ENCODE measurements around the gene MEIKIN. TPM values are rescaled to one million over a fixed set of nuclear protein-coding genes. Genes with fewer than 3 reads are reported as not detected.

Gene MEIKIN
- total and polyA plus RNA-seq, 4 donors, result 0.17 to 1.9 (median 0.73) TPM

DNA sequence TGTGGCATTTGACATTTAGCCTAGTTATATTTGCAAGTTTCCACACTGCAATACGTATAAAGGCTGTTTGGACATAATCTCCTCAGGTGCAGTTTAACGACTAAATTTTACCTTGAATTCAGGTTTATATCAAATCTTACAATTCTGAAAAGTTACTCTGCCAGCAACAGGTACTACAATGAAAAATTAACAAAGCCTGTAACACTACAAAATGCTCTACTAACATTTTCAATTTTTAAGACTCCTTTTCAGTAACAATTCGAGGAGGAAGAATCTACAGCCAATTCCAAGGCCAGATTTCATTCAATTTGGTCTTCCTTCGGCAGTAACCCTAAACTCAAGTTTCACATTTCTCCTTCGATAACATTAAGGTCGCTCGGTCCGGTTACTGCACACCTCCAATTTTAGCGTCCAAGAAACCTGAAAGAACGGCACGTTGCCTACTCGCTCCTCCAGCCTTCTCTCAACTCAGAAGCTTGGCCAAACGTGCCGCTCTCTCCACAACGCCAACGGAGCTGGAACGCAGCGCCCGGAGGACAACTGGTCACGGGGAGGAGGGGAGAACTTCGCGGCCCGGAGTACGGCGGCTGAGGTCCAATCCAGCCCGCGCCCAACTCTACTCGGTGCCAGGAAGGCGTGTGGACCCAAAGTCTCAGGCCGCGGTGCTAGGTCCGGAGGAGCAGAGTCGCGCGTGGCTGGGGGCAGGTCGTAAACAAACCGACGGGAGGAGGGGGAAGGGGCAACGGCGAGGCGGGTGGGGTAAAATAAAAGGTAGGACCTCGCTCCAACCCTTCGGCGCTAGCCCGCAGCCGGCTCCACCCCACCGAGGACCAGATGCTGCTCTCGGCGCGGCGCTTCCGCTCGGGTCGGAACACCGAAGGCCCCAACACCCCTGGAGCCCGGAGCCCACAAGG, 149.3 kb downstream of the MEIKIN start:
- WGBS (ENCODE audit: insufficient coverage), result under 1% methylated on average over 55 of the region's 56 CpGs
- H3K27ac ChIP-seq (ENCODE audit: low read depth, low read length), result peak overlapping the region; percentile 93

DNA sequence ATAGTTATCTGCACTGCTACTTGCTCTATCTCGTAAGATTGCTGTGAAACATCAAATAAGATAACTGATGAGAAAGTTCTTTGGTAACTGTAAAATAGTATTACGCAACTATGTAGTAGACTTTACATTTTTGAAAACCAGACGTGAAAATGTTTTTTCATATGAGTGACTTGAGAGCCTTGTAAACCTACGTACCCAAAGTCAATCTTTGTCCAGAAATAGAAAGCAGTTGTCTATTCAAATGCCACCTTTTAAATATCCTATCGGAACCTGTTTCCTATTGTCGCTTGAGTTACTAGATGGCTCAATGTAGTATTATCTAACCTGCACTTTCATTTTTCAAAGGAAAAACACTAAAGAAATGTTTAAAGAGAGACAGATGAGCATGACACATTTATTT, 150.2 kb downstream of the MEIKIN start:
- Histone ChIP-seq H3K4me3 (ENCODE audit: low read depth, low read length) (peak overlapping the region; percentile 92), H3K9me3 (ENCODE audit: control insufficient read depth, insufficient read depth, low read length) (no peaks in the 10 kb centered on the region), H3K36me3 (ENCODE audit: control insufficient read depth, insufficient read depth, low read length) (no peaks in the 10 kb centered on the region), H3K27ac (ENCODE audit: low read depth, low read length) (no peak overlapping the region), H3K27me3 (ENCODE audit: control insufficient read depth, insufficient read depth, low read length) (no peaks in the 10 kb centered on the region), H3K4me1 (ENCODE audit: control insufficient read depth, insufficient read depth, low read length) (peaks cover 10% of the 10 kb centered on the region)
- no CpG with 5 or more reads among the region's 6 CpGs for WGBS (ENCODE audit: insufficient coverage)
- no peak for DNase-seq (ENCODE audit: low read depth in 4 of 6, low spot score in 6 of 6)

More for the DNA sequence above, 149.3 kb downstream of the MEIKIN start:
- Histone ChIP-seq H3K9me3 (ENCODE audit: control insufficient read depth, insufficient read depth, low read length) (no peaks in the 10 kb centered on the region), H3K27me3 (ENCODE audit: control insufficient read depth, insufficient read depth, low read length) (no peaks in the 10 kb centered on the region), H3K4me1 (ENCODE audit: control insufficient read depth, insufficient read depth, low read length) (peaks cover 10% of the 10 kb centered on the region), H3K4me3 (ENCODE audit: low read depth, low read length) (peak overlapping the region; percentile 92), H3K36me3 (ENCODE audit: control insufficient read depth, insufficient read depth, low read length) (no peaks in the 10 kb centered on the region)
- peak; percentile 17 to 73 (median 44) for DNase-seq (ENCODE audit: low read depth in 4 of 6, low spot score in 6 of 6)

DNA sequence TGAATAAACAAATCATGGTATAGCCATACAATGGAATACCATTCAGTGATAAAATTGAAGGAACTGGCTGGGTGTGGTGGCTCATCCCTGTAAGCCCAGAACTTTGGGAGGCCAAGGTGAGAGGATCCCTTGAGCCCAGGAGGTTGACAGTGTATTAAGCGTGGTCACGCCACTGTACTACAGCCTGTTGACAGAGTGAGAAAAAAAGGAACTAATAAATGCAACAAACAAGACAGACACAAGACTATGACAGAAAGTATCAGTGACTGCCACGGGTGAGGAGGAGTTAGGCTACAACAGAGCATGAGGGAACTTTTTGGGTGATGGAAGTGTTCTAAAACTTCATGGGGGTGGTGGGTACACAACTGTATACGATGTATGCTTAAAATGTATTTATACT, 150.9 kb downstream of the MEIKIN start:
- Histone ChIP-seq H3K4me1 (ENCODE audit: control insufficient read depth, insufficient read depth, low read length) (peaks cover 10% of the 10 kb centered on the region), H3K36me3 (ENCODE audit: control insufficient read depth, insufficient read depth, low read length) (no peaks in the 10 kb centered on the region), H3K9me3 (ENCODE audit: control insufficient read depth, insufficient read depth, low read length) (no peaks in the 10 kb centered on the region), H3K27me3 (ENCODE audit: control insufficient read depth, insufficient read depth, low read length) (no peaks in the 10 kb centered on the region), H3K27ac (ENCODE audit: low read depth, low read length) (no peak overlapping the region), H3K4me3 (ENCODE audit: low read depth, low read length) (no peak overlapping the region)
- DNase-seq (ENCODE audit: low read depth in 4 of 6, low spot score in 6 of 6), result no peak
- WGBS (ENCODE audit: insufficient coverage), result no CpG with 5 or more reads among the region's 4 CpGs

DNA sequence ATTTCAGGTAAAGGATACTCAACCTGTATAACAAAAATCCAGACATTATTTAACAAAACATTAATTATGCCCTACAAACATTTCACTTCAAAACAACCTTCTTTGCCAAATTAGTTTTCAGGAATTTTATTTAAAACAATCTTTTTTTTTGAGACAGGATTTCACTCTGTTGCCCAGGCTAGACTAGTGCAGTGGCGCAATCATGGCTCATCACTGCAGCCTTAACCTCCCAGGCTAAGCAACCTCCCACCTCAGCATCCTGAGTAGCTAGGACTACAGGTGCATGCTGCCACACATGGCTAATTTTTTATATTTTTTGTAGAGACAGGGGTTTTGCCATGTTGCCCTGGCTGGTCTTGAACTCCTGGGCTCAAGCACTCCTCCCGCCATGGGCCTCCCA, 152.6 kb downstream of the MEIKIN start:
- Histone ChIP-seq H3K4me1 (ENCODE audit: control insufficient read depth, insufficient read depth, low read length) (peaks cover 6% of the 10 kb centered on the region), H3K36me3 (ENCODE audit: control insufficient read depth, insufficient read depth, low read length) (no peaks in the 10 kb centered on the region), H3K27me3 (ENCODE audit: control insufficient read depth, insufficient read depth, low read length) (no peaks in the 10 kb centered on the region), H3K27ac (ENCODE audit: low read depth, low read length) (no peak overlapping the region), H3K9me3 (ENCODE audit: control insufficient read depth, insufficient read depth, low read length) (no peaks in the 10 kb centered on the region), H3K4me3 (ENCODE audit: low read depth, low read length) (no peak overlapping the region)
- DNase-seq (ENCODE audit: low read depth in 4 of 6, low spot score in 6 of 6), result no peak
- 100% methylated on average over 1 of the region's 2 CpGs for WGBS (ENCODE audit: insufficient coverage)

DNA sequence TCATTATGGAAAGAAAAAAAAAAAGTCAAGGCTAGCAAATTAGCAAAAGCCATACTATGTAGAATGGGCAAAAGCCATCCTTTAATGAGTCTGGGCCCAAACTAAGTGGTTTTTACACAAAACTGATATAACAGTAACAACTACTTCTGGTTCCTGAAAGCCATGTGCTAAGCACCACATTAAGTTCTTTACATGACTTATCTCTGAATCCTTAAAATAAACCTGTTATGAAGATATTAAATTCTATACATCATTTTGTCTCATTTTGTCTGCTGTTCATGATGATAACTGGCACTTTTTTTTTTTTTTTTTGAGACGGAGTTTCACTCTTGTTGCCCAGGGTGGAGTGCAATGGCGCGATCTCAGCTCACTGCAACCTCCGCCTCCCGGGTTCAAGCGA, 153.6 kb downstream of the MEIKIN start:
- Histone ChIP-seq H3K27ac (ENCODE audit: low read depth, low read length) (no peak overlapping the region), H3K9me3 (ENCODE audit: control insufficient read depth, insufficient read depth, low read length) (no peaks in the 10 kb centered on the region), H3K4me3 (ENCODE audit: low read depth, low read length) (no peak overlapping the region), H3K27me3 (ENCODE audit: control insufficient read depth, insufficient read depth, low read length) (no peaks in the 10 kb centered on the region), H3K4me1 (ENCODE audit: control insufficient read depth, insufficient read depth, low read length) (no peaks in the 10 kb centered on the region), H3K36me3 (ENCODE audit: control insufficient read depth, insufficient read depth, low read length) (no peaks in the 10 kb centered on the region)
- no peak for DNase-seq (ENCODE audit: low read depth in 4 of 6, low spot score in 6 of 6)
- no CpG with 5 or more reads among the region's 6 CpGs for WGBS (ENCODE audit: insufficient coverage)

DNA sequence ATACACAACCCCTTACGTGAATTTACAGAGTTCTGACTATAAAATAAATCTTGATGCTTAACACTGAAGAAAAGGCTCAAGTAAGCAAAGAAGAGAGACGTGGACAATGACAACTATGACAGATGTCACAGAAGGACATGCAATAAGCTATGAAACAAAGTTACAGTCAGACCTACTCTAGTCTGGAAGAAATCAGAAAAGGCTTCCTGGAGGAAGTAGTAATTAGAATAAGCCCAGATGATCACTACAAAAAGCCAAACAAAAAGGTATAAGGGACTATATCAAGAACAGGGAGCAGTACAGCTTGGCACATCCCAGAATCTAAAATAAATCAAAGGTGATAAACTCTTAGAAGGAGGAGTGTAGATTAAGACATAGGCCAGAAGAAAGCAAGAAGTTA, 154.9 kb downstream of the MEIKIN start:
- no peak for DNase-seq (ENCODE audit: low read depth in 4 of 6, low spot score in 6 of 6)
- Histone ChIP-seq H3K9me3 (ENCODE audit: control insufficient read depth, insufficient read depth, low read length) (no peaks in the 10 kb centered on the region), H3K27me3 (ENCODE audit: control insufficient read depth, insufficient read depth, low read length) (no peaks in the 10 kb centered on the region), H3K4me3 (ENCODE audit: low read depth, low read length) (no peak overlapping the region), H3K36me3 (ENCODE audit: control insufficient read depth, insufficient read depth, low read length) (no peaks in the 10 kb centered on the region), H3K4me1 (ENCODE audit: control insufficient read depth, insufficient read depth, low read length) (no peaks in the 10 kb centered on the region), H3K27ac (ENCODE audit: low read depth, low read length) (no peak overlapping the region)
- WGBS (ENCODE audit: insufficient coverage), result no CpG with 5 or more reads among the region's 2 CpGs

DNA sequence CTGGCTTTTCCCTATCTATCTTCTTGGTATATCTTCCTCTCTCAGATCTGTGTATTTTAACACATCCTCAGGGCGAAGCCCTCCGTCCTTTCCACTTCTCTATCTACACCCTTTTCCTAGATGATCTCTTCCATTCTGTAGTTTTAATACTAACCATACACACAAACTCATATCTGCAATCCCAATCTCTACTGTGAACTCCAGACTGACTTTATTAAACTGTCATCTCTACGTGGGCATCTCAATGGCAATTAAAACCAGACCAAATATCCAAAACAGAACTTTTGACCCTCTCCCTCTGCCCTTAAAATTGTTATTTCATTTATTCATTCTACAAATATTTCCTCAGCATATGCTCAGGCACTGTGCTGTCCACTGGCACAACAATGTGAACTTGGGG, 155.7 kb downstream of the MEIKIN start:
- H3K4me3 ChIP-seq (ENCODE audit: low read depth, low read length), result no peak overlapping the region
- H3K27ac ChIP-seq (ENCODE audit: low read depth, low read length), result no peak overlapping the region
- WGBS (ENCODE audit: insufficient coverage), result 87% methylated on average over 3 of the region's 3 CpGs
- no peaks in the 10 kb centered on the region for H3K27me3 ChIP-seq (ENCODE audit: control insufficient read depth, insufficient read depth, low read length)
- H3K4me1 ChIP-seq (ENCODE audit: control insufficient read depth, insufficient read depth, low read length), result no peaks in the 10 kb centered on the region
- no peaks in the 10 kb centered on the region for H3K36me3 ChIP-seq (ENCODE audit: control insufficient read depth, insufficient read depth, low read length)
- DNase-seq (ENCODE audit: low read depth in 4 of 6, low spot score in 6 of 6), result no peak
- no peaks in the 10 kb centered on the region for H3K9me3 ChIP-seq (ENCODE audit: control insufficient read depth, insufficient read depth, low read length)

DNA sequence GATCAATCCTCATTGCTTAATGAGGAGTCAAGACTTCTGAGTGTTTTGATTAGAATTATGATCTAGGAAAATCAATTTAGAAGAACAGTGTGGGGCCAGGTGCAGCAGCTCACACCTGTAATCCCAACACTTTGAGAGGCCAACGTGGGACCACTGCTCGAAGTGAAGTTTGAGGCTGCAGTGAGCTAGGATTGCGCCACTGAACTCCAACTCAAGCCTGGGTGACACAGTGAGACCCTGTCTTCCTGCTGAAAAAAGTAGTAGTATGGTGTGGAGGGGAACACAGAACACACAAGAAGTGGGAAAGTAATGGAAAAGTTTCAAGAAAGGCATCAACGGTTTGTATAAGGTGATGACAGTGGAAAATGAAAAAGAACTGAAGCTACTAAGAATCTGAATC, 157.7 kb downstream of the MEIKIN start:
- WGBS (ENCODE audit: insufficient coverage), result 91% methylated on average over 3 of the region's 4 CpGs
- no peaks in the 10 kb centered on the region for H3K36me3 ChIP-seq (ENCODE audit: control insufficient read depth, insufficient read depth, low read length)
- DNase-seq (ENCODE audit: low read depth in 4 of 6, low spot score in 6 of 6), result no peak
- H3K27me3 ChIP-seq (ENCODE audit: control insufficient read depth, insufficient read depth, low read length), result no peaks in the 10 kb centered on the region
- no peak overlapping the region for H3K27ac ChIP-seq (ENCODE audit: low read depth, low read length)
- no peak overlapping the region for H3K4me3 ChIP-seq (ENCODE audit: low read depth, low read length)
- no peaks in the 10 kb centered on the region for H3K4me1 ChIP-seq (ENCODE audit: control insufficient read depth, insufficient read depth, low read length)
- H3K9me3 ChIP-seq (ENCODE audit: control insufficient read depth, insufficient read depth, low read length), result no peaks in the 10 kb centered on the region

DNA sequence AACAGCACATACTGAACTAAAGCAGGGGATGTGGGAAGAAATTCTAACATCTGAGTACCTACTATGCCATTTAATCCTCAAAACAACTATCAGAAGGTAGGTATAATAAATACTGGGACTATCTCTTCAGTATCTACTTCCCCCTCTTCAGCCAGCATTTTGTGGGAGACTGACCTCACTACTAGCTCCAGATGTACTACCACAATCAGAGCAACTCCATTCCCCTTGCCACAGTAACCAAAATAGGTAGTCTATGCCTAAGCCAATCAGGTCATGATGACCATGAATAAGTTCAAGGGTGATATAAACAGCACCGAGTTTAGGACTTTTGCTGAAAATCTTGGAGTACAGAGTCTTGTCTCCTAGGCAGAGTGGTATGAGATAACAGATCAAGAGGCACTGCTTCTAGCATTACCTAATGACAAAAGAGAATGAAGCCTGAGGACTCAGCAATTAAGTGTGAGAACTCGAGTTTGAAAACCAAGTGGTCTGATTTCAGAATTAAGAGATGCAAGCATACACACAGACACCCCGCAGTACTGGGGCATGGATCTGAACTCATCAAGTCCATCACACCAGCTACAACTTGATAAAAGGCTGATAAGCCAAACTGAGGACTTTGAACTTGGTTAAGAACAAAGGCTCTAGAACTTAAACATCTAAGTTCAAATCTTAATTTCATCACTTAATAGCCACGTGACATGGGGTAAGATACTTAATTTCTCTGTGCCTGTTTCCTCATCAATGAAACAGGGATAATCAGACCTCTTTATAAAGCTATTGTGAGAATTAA, 158.4 kb downstream of the MEIKIN start:
- H3K9me3 ChIP-seq (ENCODE audit: control insufficient read depth, insufficient read depth, low read length), result no peaks in the 10 kb centered on the region
- H3K4me1 ChIP-seq (ENCODE audit: control insufficient read depth, insufficient read depth, low read length), result no peaks in the 10 kb centered on the region
- H3K27ac ChIP-seq (ENCODE audit: low read depth, low read length), result no peak overlapping the region
- no peak overlapping the region for H3K4me3 ChIP-seq (ENCODE audit: low read depth, low read length)
- no peak for DNase-seq (ENCODE audit: low read depth in 4 of 6, low spot score in 6 of 6)
- H3K36me3 ChIP-seq (ENCODE audit: control insufficient read depth, insufficient read depth, low read length), result peaks cover 4% of the 10 kb centered on the region
- WGBS (ENCODE audit: insufficient coverage), result 100% methylated on average over 1 of the region's 4 CpGs
- H3K27me3 ChIP-seq (ENCODE audit: control insufficient read depth, insufficient read depth, low read length), result no peaks in the 10 kb centered on the region

All from spinal cord (tissue), 10 donors.